Calu3 (cell line): ENCODE data around the gene CFAP20DC. TPM values are rescaled to one million over a fixed set of nuclear protein-coding genes. Genes with fewer than 3 reads are reported as not detected.

ENCODE experiments used
- BruUV-seq: library from RNA; stranded (reverse); fragments of 400-500 nt; replicated peaks from 2 replicates; lab custom pipeline; 2021; lab: Mats Ljungman, UMichigan
- CTCF ChIA-PET: fragments of 300-600 bp; sonication (Branson Sonifier 250); formaldehyde crosslinking; loops from one replicate; lab custom pipeline; 2022; ENCODE audit warnings: antibody characterized with exemption; lab: Charles Lee
- DNase-seq: peaks from one replicate; pipeline ENCODE4 v3.0.0; 2022
- H3K27ac Mint-ChIP-seq: one replicate; pipeline ENCODE4 v1.8.0; 2022; ENCODE audit warnings: mixed read lengths; ENCODE audit not compliant: unreplicated experiment
- H3K27me3 Mint-ChIP-seq: one replicate; pipeline ENCODE4 v1.8.0; 2022; ENCODE audit warnings: mixed read lengths; ENCODE audit not compliant: unreplicated experiment
- H3K36me3 Mint-ChIP-seq: one replicate; pipeline ENCODE4 v1.8.0; 2022; ENCODE audit warnings: mild to moderate bottlenecking, moderate library complexity, mixed read lengths; ENCODE audit not compliant: insufficient read depth, unreplicated experiment
- H3K4me1 Mint-ChIP-seq: one replicate; pipeline ENCODE4 v1.8.0; 2022; ENCODE audit warnings: mild to moderate bottlenecking, low read depth, mixed read lengths; ENCODE audit not compliant: unreplicated experiment
- H3K4me3 Mint-ChIP-seq: one replicate; pipeline ENCODE4 v1.8.0; 2022; ENCODE audit warnings: mild to moderate bottlenecking, low read depth, moderate library complexity, mixed read lengths; ENCODE audit not compliant: unreplicated experiment
- H3K9me3 Mint-ChIP-seq: one replicate; pipeline ENCODE4 v1.8.0; 2022; ENCODE audit warnings: low read depth, mixed read lengths; ENCODE audit not compliant: unreplicated experiment
- CTCF ChIP-seq: fragments of 200-600 bp; IDR thresholded peaks from one replicate; pipeline ENCODE4 v1.8.0; 2022; ENCODE audit warnings: antibody characterized with exemption; ENCODE audit not compliant: unreplicated experiment
- intact Hi-C: fragments of 100-400 bp; cut with micrococcal nuclease; formaldehyde crosslinking; loops from one replicate; pipeline ENCODE4 v1.10.0; 2022; ENCODE audit not compliant: unreplicated experiment
- total RNA-seq: library from RNA; stranded (reverse); gene quantifications from 2 replicates; pipeline ENCODE4 v1.2.3, GENCODE V29; 2022

CFAP20DC gene
- total RNA-seq, 1 experiment from 2014 or later: 5.8 TPM

DNA sequence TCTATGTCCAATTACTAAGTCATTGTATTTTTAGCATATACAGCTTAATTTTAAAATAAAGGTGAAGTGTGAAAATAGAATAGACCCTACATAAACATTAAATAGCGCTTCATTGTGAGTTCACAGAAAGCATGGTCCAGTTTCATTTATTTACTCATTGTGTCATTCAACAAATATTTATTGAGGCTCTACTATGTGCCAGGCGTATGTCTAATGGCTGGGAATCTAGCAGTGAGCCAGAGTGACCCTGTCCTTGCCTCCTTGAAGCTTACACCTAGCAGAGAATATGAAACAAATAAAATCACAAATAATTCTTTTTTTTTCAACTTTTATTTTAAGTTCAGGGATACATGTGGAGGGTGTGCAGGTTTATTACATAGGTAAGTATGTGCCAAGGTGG, 161.7 kb downstream of the CFAP20DC start:
- Mint-ChIP-seq H3K4me3 (no peak overlapping the region), H3K4me1 (no peaks in the 10 kb centered on the region), H3K9me3 (no peaks in the 10 kb centered on the region), H3K36me3 (no peaks in the 10 kb centered on the region), H3K27ac (no peak overlapping the region), H3K27me3 (no peaks in the 10 kb centered on the region)
- BruUV-seq: no TSS peak
- no peak for TF ChIP-seq CTCF
- DNase-seq: no peak
- intact Hi-C loops: no loop called here
- CTCF ChIA-PET: interaction anchor here (1.2 kb wide), 1 partner anchor 64 kb away, joined by 3 read pairs; no protein-coding TSS in a partner anchor

DNA sequence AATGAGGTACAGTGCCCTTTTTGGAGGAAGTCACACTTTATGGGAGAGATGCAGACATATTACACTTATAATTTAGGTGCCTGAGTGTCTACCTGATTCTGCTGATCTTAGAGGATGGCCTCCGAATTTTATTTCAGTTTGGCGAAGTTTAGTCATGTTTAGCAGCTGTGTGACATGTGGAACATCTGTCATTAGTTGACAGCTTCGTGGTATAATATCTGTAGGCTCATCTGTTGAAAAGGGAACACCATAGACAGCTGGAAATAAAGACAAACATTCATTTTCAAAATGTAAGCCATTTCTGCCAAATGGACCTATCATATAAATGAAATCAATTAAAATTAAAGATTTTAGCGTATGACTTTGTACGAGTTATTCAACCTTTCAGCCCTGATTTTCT, 165.4 kb downstream of the CFAP20DC start:
- Mint-ChIP-seq H3K4me1 (peaks cover 4% of the 10 kb centered on the region), H3K36me3 (no peaks in the 10 kb centered on the region), H3K4me3 (no peak overlapping the region), H3K9me3 (no peaks in the 10 kb centered on the region), H3K27me3 (no peaks in the 10 kb centered on the region), H3K27ac (no peak overlapping the region)
- CTCF ChIA-PET: no interaction called here
- no TSS peak for BruUV-seq
- intact Hi-C loops: no loop called here
- TF ChIP-seq CTCF: no peak
- no peak for DNase-seq

DNA sequence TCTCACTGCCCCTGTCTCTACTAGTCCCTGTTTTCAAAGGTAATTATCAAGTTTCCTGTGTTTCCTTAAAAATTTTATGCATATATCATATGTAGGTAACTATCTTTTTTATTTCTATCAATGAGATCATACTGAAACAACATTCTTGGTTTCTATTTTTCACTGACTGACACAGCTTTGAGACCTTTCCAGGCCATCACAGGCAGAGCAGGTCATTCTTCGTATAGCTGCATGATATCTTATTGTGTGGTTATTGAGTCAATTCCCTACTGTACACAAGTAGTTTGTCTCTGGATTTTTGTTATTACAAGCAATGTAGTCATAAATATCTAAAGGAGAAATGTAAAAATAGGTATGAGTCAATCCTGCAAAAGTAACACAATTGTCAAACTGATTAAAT, 169.6 kb downstream of the CFAP20DC start:
- no peaks in the 10 kb centered on the region for H3K27me3 Mint-ChIP-seq
- peaks cover 9% of the 10 kb centered on the region for H3K4me1 Mint-ChIP-seq
- TF ChIP-seq CTCF: no peak
- no peak overlapping the region for H3K4me3 Mint-ChIP-seq
- DNase-seq: no peak
- intact Hi-C loops: no loop called here
- BruUV-seq: no TSS peak
- no peaks in the 10 kb centered on the region for H3K9me3 Mint-ChIP-seq
- CTCF ChIA-PET: no interaction called here
- H3K27ac Mint-ChIP-seq: no peak overlapping the region
- no peaks in the 10 kb centered on the region for H3K36me3 Mint-ChIP-seq

- intact Hi-C loops: no loop called here
- no peaks in the 10 kb centered on the region for H3K9me3 Mint-ChIP-seq
- CTCF ChIA-PET: no interaction called here
- BruUV-seq: no TSS peak
- peaks cover 23% of the 10 kb centered on the region for H3K4me1 Mint-ChIP-seq
- no peak for TF ChIP-seq CTCF
- H3K36me3 Mint-ChIP-seq: no peaks in the 10 kb centered on the region
- H3K27me3 Mint-ChIP-seq: no peaks in the 10 kb centered on the region
- no peak for DNase-seq
- H3K27ac Mint-ChIP-seq: peak overlapping the region; percentile 75
- H3K4me3 Mint-ChIP-seq: peak overlapping the region; percentile 3
Measured at GRCh38 chr3:58874795-58875194, 175.0 kb downstream of the CFAP20DC start.
